Liver (tissue), 3 donors: ENCODE data around the gene ANO4.

ENCODE experiments used
- ATF3 ChIP-seq: IDR thresholded peaks from 2 replicates; pipeline ENCODE4 v1.6.1; 2016; ENCODE audit warnings: antibody characterized with exemption
- CTCF ChIP-seq: fragments of 150-350 bp; IDR thresholded peaks from 2 replicates; pipeline ENCODE4 v1.5.1; 2017; ENCODE audit warnings: improper control_type of control experiment, low read depth, low read length; ENCODE audit not compliant: missing input control
- EGR1 ChIP-seq, 2 donors: IDR thresholded peaks; 2 replicates each; pipeline ENCODE4 v1.6.1; 2016 to 2018; ENCODE audit warnings: antibody characterized with exemption in 2 of 2, low read depth in 2 of 2
- GABPA ChIP-seq, 2 donors: IDR thresholded peaks in 1 of 2; conservative IDR thresholded peaks in 1 of 2; 2 replicates each; pipeline ENCODE4 v1.6.1; 2016; ENCODE audit warnings: antibody characterized with exemption in 2 of 2, mild to moderate bottlenecking in 1 of 2, moderate library complexity in 1 of 2
- HNF4G ChIP-seq: IDR thresholded peaks from 2 replicates; pipeline ENCODE4 v1.6.1; 2016; ENCODE audit warnings: antibody characterized with exemption
- JUND ChIP-seq, 2 donors: IDR thresholded peaks; 2 replicates each; pipeline ENCODE4 v1.6.1; 2016; ENCODE audit warnings: antibody characterized with exemption in 2 of 2
- MAX ChIP-seq: IDR thresholded peaks from 2 replicates; pipeline ENCODE4 v1.6.1; 2016; ENCODE audit warnings: antibody characterized with exemption
- REST ChIP-seq: IDR thresholded peaks from 2 replicates; pipeline ENCODE4 v1.6.1; 2016; ENCODE audit warnings: antibody characterized with exemption, mild to moderate bottlenecking
- TAF1 ChIP-seq: conservative IDR thresholded peaks from 2 replicates; pipeline ENCODE4 v1.6.1; 2016; ENCODE audit warnings: antibody characterized with exemption, mild to moderate bottlenecking
- YY1 ChIP-seq: IDR thresholded peaks from 2 replicates; pipeline ENCODE4 v1.6.1; 2016; ENCODE audit warnings: antibody characterized with exemption, mild to moderate bottlenecking
- ZBTB33 ChIP-seq: IDR thresholded peaks from 2 replicates; pipeline ENCODE4 v1.6.1; 2016; ENCODE audit warnings: antibody characterized with exemption
- donor health status: healthy.
- donor health status: healthy.

- TF ChIP-seq CTCF (no peak), MAX (no peak), YY1 (no peak), REST (no peak), HNF4G (no peak), ATF3 (no peak), JUND (IDR thresholded peaks at IDR 0.05) (no peak), GABPA (IDR thresholded peaks at IDR 0.05 in 1 of 2, conservative IDR thresholded peaks at IDR 0.05 in 1 of 2) (no peak), EGR1 (IDR thresholded peaks at IDR 0.05; ENCODE audit: low read depth in 2 of 2) (no peak), ZBTB33 (no peak), TAF1 (no peak)
Measured at GRCh38 chr12:100875771-100876170, 81.2 kb downstream of the ANO4 start.
